Heart left ventricle (tissue), 13 donors: Measurements from ENCODE around the gene AIG1.

Experiments
- POLR2A ChIP-seq, 2 donors: fragments of 450-650 bp; IDR thresholded peaks; one replicate each; pipeline ENCODE4 v1.6.1; 2017; ENCODE audit warnings: antibody characterized with exemption in 2 of 2, mild to moderate bottlenecking in 2 of 2, moderate library complexity in 2 of 2
- TF ChIP-seq, protein P1 (sequence below), 12 donors: fragments of 200-600 bp; sonication (generic) in 4 of 12; IDR thresholded peaks; one replicate each; pipeline versions ENCODE4 v1.5.0 to v1.8.0; 2018 to 2022; ENCODE audit warnings: antibody characterized with exemption in 12 of 12, mild to moderate bottlenecking in 5 of 12
- donor health status: ischemic (EF 13 %, LVEDD 7.1; RV severe dilation, severe dysfunction).
- donor health status: DM: no; HTN: yes; CAD: no.
- donor health status: DM: no; HTN: no; CAD: no.
- donor health status: ischemic (EF 25% LVEDD 6.9; RV normal size, moderate dysfunction).
- donor health status: ischemic (EF 25% LVEDD 5.7; RV mildly dilated, moderate dysfunction).
- donor health status: ischemic (EF 35%, LVEDD 5.7; RV mildly dilated, moderate dysfunction).
- donor health status: nonischemic (EF 11% LVEDD 7.7; RV severe dilation, severe dysfunction).
- donor health status: DM: yes; HTN: yes; CAD: no.
- donor health status: PGD.
- donor health status: ischemic (EF 29% LVEDD 5.4; RV normal size, mild dysfunction).
- donor health status: nonischemic (EF 23%, LVEDD 6.1; RV moderate dilation, normal function).

GRCh38 chr6:143090314-143091044, 29.8 kb downstream of the AIG1 start:
- TF ChIP-seq, protein P1, sequence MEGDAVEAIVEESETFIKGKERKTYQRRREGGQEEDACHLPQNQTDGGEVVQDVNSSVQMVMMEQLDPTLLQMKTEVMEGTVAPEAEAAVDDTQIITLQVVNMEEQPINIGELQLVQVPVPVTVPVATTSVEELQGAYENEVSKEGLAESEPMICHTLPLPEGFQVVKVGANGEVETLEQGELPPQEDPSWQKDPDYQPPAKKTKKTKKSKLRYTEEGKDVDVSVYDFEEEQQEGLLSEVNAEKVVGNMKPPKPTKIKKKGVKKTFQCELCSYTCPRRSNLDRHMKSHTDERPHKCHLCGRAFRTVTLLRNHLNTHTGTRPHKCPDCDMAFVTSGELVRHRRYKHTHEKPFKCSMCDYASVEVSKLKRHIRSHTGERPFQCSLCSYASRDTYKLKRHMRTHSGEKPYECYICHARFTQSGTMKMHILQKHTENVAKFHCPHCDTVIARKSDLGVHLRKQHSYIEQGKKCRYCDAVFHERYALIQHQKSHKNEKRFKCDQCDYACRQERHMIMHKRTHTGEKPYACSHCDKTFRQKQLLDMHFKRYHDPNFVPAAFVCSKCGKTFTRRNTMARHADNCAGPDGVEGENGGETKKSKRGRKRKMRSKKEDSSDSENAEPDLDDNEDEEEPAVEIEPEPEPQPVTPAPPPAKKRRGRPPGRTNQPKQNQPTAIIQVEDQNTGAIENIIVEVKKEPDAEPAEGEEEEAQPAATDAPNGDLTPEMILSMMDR (IDR thresholded peaks at IDR 0.05) = no peak
- TF ChIP-seq POLR2A (IDR thresholded peaks at IDR 0.05) = no peak
